SK-N-SH treated with all-trans-retinoic acid at 6 μM for 48 hours (cell line): ENCODE results near the gene TLE2.

ENCODE experiments used
- ARNTL ChIP-seq: fragments of 450-650 bp; formaldehyde crosslinking; IDR thresholded peaks from 2 replicates; pipeline ENCODE4 v1.5.0; 2020; ENCODE audit warnings: low read depth, mild to moderate bottlenecking, moderate library complexity, borderline replicate concordance
- CREB5 ChIP-seq: fragments of 250-450 bp; sonication (Bioruptor Pico); IDR thresholded peaks from 2 replicates; pipeline ENCODE4 v1.5.1; 2020; ENCODE audit warnings: low read depth, mild to moderate bottlenecking, moderate library complexity
- CSRNP3 ChIP-seq: fragments of 250-450 bp; sonication (Bioruptor Pico); IDR thresholded peaks from 2 replicates; pipeline ENCODE4 v1.5.1; 2021; ENCODE audit warnings: mild to moderate bottlenecking, moderate library complexity
- ISL1 ChIP-seq: fragments of 250-450 bp; sonication (Bioruptor Pico); IDR thresholded peaks from 2 replicates; pipeline ENCODE4 v2.1.2; 2022; ENCODE audit warnings: mild to moderate bottlenecking, moderate library complexity
- PATZ1 ChIP-seq: fragments of 250-450 bp; sonication (Bioruptor Pico); IDR thresholded peaks from 2 replicates; pipeline ENCODE4 v1.8.0; 2020; ENCODE audit warnings: mild to moderate bottlenecking, moderate library complexity, borderline replicate concordance
- PPARA ChIP-seq: fragments of 250-450 bp; sonication (Bioruptor Pico); IDR thresholded peaks from 2 replicates; pipeline ENCODE4 v1.5.0; 2020; ENCODE audit warnings: mild to moderate bottlenecking, borderline replicate concordance
- SNAI2 ChIP-seq: fragments of 250-450 bp; sonication (Bioruptor Pico); IDR thresholded peaks from 2 replicates; pipeline ENCODE4 v1.5.0; 2020; ENCODE audit warnings: mild to moderate bottlenecking, moderate library complexity
- TSHZ2 ChIP-seq: fragments of 250-450 bp; sonication (Bioruptor Pico); IDR thresholded peaks from 2 replicates; pipeline ENCODE4 v1.5.0; 2020; ENCODE audit warnings: mild to moderate bottlenecking, moderate library complexity
- ZNF565 ChIP-seq: fragments of 450-650 bp; formaldehyde crosslinking; conservative IDR thresholded peaks from 2 replicates; pipeline ENCODE4 v1.5.0; 2020; ENCODE audit warnings: low read depth, mild to moderate bottlenecking, moderate library complexity
- ZNF70 ChIP-seq: fragments of 450-650 bp; formaldehyde crosslinking; IDR thresholded peaks from 2 replicates; pipeline ENCODE4 v1.5.0; 2020; ENCODE audit warnings: mild to moderate bottlenecking, moderate library complexity

GRCh38 chr19:3025549-3025886, 3.6 kb downstream of the TLE2 start:
- TF ChIP-seq PATZ1 (CRISPR knock-in tag) (no peak), SNAI2 (CRISPR knock-in tag) (no peak), ZNF70 (no peak), CSRNP3 (CRISPR knock-in tag) (no peak), ZNF565 (CRISPR knock-in tag) (no peak), PPARA (CRISPR knock-in tag) (no peak), CREB5 (CRISPR knock-in tag) (no peak), ISL1 (no peak), ARNTL (CRISPR knock-in tag) (no peak), TSHZ2 (no peak)
